Suppressor macrophage treated with lipopolysaccharide for 4 hours (primary cell): ENCODE measurements around the gene EIF2S2.

Experiments
- DNase-seq: peaks from one replicate; pipeline ENCODE4 v3.0.0-alpha.2; 2020

Gene EIF2S2

GRCh38 chr20:34088305-34089174 is 23.5 kb downstream of the EIF2S2 start:
- DNase-seq = no peak

- DNase-seq = no peak
Observed at GRCh38 chr20:34085544-34086040, 26.5 kb downstream of the EIF2S2 start.

DNA sequence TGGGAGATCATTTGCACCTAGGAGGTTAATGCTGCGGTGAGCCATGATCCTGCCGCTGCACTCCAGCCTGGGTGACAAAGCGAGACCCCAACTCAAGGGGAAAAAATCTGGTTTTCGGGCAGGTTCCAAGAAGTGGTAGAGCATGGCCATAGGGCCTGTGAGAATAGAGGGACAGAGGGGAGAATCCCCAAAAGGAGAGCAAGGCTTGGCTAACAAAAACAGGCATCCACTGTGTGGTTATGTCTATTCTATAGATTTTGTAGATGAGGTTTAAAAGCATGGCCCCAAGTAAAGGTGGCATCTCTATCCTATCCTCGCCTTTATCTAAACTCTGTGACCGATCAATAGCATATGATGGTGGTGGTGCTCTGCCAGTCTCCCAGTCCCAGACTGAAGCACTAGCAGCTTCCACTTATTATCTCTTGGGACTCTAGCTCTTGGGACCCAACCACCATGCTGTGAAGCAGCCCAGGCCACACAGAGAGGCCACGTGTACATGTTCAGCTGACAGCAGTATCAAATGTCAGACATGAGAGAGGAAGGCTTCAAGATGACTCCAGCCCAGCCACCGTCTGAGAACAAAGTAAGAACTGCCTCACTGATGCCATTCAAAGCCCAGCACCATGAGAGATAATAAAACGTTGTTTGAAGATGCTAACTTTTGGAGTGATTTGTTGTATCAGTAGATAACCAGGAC is 27.7 kb downstream of the EIF2S2 start:
- no peak for DNase-seq

- DNase-seq = no peak
Observed at GRCh38 chr20:34083781-34084180, 28.3 kb downstream of the EIF2S2 start.

GRCh38 chr20:34083137-34083536 is 28.9 kb downstream of the EIF2S2 start:
- DNase-seq = no peak

DNA sequence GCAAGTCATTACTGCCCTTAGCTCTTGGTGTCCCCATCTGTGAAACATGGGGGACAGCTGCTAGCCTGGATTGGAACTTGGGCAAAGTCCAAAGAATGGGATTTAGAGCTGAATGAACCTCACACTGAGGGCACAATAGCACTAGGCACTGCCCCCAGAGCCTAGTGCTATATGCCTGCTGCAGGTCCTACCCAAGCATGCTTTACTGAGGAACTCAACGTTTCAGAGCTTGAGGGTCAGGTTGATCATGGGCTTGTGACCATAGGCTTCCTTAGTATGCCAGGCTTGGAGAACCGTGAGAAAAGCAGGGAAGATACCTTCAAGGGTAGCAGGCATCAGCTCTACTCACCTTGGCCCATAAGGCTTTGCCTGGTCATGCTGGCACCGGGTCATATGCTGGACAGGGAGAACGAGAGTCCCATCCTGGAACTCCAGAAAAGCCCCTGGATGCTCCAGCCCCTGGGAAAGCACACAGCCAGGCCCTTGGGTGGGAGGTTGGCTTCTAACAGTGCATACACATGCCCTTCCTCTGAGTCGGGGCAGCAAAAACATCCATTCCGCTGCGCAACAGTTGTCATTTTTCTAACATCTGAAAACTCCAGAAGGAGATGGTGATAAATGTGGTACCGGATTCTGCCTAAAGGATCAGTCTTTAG is 29.7 kb downstream of the EIF2S2 start:
- no peak for DNase-seq

- no peak for DNase-seq
Observed at GRCh38 chr20:34079818-34080217, 32.2 kb downstream of the EIF2S2 start.

DNA sequence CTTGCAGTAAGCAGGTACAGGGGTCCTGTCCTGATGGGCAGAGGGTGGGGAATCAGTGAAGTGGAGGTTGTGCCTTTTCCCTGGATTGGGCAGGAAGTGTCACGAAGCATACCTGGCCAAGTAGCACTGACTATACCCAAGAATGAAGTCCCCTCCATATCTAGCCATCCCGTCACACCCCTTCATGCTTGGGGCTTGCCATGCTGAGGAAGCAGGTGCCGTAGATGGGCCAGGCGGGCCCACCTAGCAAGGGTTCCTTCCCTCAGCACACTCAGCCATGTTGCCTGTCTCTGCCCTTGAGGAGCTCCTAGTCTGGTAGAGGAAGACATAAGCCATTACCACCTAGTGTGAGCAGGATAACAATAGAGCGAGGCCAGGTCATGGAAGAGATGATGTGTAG is 33.5 kb downstream of the EIF2S2 start:
- no peak for DNase-seq

DNA sequence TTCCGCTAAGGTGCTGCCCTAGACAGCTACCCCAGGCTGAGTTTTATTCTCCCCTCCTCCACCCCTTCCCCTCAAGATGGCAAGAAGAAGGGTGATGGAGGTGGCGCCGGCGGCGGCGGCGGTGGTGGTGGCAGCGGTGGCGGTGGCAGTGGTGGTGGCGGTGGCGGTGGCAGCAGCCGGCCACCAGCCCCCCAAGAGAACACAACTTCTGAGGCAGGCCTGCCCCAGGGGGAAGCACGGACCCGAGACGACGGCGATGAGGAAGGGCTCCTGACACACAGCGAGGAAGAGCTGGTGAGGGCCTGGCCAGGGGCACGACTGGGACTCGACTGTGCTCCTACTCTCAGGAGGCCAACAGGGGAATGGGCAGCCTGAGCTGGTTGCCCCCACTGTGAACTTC is 35.1 kb downstream of the EIF2S2 start:
- DNase-seq = no peak

- no peak for DNase-seq
Observed at GRCh38 chr20:34075647-34076046, 36.4 kb downstream of the EIF2S2 start.

- DNase-seq = peak; percentile 25
Observed at GRCh38 chr20:34074101-34074760, 37.8 kb downstream of the EIF2S2 start.

DNA sequence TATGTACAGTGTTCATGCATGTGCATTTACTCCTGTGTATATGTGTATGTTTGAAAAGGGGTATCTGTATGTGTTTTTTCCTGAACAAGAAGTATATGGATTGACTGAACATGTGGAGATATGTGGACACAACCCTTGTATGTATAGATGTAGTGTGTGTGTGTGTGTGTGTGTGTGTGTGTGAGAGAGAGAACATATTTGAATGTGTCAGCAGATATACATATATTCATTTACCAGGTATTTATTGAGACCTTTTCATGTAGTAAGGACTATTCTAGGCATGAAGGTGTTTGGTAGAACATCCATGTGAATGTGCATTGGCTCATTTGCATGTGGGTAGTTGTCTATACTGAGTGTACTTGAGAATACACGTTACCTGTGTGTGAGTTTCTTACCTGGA is 39.3 kb downstream of the EIF2S2 start:
- no peak for DNase-seq

DNA sequence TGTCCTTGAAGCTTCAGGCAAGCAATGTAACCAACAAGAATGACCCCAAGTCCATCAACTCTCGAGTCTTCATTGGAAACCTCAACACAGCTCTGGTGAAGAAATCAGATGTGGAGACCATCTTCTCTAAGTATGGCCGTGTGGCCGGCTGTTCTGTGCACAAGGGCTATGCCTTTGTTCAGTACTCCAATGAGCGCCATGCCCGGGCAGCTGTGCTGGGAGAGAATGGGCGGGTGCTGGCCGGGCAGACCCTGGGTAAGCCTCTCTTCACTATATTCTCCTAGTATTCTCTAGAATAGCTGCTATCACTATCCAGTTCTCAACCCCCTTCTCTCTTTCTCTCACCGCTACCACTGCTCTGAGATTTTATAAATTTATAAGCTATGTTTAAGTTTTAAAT is 40.0 kb downstream of the EIF2S2 start:
- DNase-seq = no peak

DNA sequence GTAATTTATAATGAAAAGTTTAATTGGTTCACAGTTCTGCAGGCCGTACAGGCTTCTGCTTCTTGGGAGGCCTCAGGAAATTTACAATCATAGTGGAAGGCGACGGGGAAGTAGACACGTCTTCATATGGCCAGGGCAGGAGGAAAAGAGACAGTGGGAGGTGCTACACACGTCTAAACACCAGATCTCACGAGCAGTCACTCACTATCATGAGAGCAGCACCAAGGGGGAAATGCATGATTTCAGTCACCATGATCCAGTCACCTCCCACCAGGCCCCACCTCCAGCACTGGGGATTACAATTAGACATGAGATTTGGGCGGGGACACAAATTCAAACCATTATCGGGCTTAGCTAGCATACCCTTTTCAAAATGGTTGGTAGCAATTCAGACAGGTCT is 41.2 kb downstream of the EIF2S2 start:
- peak; percentile 31 for DNase-seq

- no peak for DNase-seq
Observed at GRCh38 chr20:34070079-34070439, 42.0 kb downstream of the EIF2S2 start.

DNA sequence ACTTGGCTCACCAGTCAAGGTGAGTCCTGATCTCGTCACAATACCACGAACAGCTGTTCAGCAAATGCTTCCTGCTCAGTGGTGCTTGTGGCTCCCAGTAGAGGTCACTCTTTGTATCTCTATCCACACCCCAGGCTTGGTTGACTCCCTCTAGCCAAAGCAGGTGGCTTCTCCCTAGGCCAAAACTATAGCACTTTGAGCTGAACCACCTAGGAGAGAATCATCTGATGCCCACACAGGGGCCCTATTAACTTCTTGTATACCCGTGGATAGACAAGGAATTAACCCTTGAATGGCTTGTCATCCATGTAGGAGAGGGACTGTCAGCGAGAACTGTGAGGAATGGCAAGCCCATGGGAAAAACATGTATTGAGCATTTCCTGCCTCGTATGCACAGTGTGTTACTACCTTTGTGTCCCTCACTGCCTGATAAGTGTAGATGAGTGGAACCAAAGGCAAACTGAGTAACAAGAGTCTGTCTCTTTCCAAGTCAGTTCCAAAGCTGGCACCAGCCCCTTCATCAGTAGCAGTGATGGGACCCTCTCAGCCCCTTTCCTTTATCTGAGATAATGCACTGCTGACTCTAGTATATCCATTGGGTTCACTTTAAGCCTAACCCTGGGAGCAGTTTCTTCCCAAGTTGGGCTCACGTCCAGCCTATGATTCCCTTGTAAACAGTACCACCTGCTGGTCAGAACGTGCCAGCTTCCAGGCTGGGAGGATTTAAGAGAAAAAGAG is 42.5 kb downstream of the EIF2S2 start:
- peak; percentile 79 for DNase-seq

- no peak for DNase-seq
Observed at GRCh38 chr20:34068001-34068400, 44.0 kb downstream of the EIF2S2 start.

- DNase-seq = no peak
Observed at GRCh38 chr20:34066476-34067090, 45.5 kb downstream of the EIF2S2 start.

DNA sequence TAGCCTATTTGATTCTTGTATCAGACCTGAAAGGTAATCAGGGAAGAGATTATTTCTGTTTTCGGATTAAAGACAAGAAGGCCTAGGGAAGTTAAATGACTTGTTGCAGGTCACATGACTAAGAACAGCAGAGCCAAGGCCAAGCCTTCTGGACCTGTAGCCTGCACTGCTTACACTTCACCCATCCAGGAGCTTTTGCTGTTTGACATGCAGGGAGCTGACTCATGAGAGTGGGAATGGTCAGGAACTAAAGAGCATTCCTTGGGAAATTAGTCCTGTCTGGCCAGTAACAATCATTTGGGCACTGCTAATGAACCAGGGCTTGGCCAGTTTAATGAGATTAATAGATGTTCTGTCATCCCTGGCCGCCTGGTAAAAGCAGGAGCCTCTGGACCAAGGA is 46.8 kb downstream of the EIF2S2 start:
- no peak for DNase-seq

GRCh38 chr20:34064286-34064685 is 47.8 kb downstream of the EIF2S2 start:
- no peak for DNase-seq

DNA sequence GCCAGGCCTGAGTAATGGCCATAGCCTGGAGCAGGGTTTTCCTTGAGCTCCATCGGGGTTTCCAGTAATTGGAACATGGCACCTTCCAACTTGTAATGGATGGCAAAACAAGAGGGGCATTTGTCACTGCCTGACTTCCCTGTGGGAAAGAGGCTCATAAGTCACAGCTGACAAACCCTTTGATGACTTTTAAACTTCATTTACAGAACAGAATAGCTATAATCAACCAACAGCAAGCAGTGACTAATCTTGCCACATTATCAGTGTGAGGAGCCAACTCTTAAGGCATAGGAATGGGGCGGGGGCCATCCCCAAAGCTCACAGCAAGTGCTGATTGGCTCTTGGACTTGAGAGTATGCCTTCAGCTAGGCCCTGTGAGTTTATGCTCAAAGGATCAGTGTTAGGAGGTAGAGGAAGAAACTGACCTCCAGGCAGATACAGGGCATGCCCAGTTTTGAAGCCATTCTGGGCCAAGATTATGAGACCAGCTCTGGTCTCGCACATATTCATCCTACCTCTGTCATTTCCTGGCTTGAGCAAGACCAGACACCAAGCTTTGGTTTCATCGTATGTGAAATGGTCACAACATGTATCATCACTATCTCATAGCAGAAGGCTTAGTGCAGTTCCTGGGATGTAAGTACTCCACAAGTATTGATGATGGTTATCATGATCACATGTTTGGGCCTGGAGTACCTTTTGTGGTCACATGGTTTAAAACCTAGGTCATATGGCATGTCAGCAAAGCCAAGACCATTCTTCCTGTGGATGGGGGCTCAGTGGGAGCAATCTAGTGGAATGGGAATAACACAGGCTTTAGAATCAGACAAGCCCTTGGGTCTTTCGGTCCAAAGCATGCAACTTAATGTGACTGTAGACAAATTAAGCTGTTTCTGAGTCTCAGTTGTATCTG is 49.2 kb downstream of the EIF2S2 start:
- peak; percentile 44 for DNase-seq
